Uterus (tissue), 2 donors: ENCODE data around the gene ZHX3.

Experiments used
- CTCF ChIP-seq, 4 experiments: fragments of 200-600 bp in 2 of 4; fragments of 450-650 bp in 2 of 4; sonication (generic) in 2 of 4; IDR thresholded peaks; one replicate each; pipeline ENCODE4 v1.5.1; 2016 to 2019; ENCODE audit warnings: antibody characterized with exemption in 4 of 4, mild to moderate bottlenecking in 2 of 4, moderate library complexity in 1 of 4
- POLR2A ChIP-seq, 2 donors: fragments of 450-650 bp; IDR thresholded peaks; one replicate each; pipeline ENCODE4 v1.6.1; 2016; ENCODE audit warnings: antibody characterized with exemption in 2 of 2, mild to moderate bottlenecking in 1 of 2, moderate library complexity in 1 of 2

GRCh38 chr20:41159547-41159946 lies 158.0 kb downstream of the ZHX3 start:
- TF ChIP-seq CTCF (IDR thresholded peaks at IDR 0.05) (no peak), POLR2A (IDR thresholded peaks at IDR 0.05) (no peak)
